Skeletal muscle satellite cell (primary cell): Measurements from ENCODE around the gene REEP2.

Experiments
- H3K27me3 ChIP-seq: 2 replicates; pipeline ENCODE4 v1.7.0; 2013; ENCODE audit warnings: low read length; ENCODE audit not compliant: control insufficient read depth, insufficient read depth
- H3K36me3 ChIP-seq: 2 replicates; pipeline ENCODE4 v1.7.0; 2013; ENCODE audit warnings: mild to moderate bottlenecking, control low read depth, low read length; ENCODE audit not compliant: insufficient read depth
- H3K4me1 ChIP-seq: 2 replicates; pipeline ENCODE4 v1.7.0; 2013; ENCODE audit warnings: low read length; ENCODE audit not compliant: control insufficient read depth, insufficient read depth
- H3K4me2 ChIP-seq: 2 replicates; pipeline ENCODE4 v1.7.0; 2013; ENCODE audit warnings: mild to moderate bottlenecking, low read length
- H3K4me3 ChIP-seq: 2 replicates; pipeline ENCODE4 v1.7.0; 2013; ENCODE audit warnings: low read length
- H3K9ac ChIP-seq: 2 replicates; pipeline ENCODE4 v1.7.0; 2013; ENCODE audit warnings: mild to moderate bottlenecking, low read depth, low read length, moderate library complexity
- H3K9me3 ChIP-seq: replicated peaks from 2 replicates; pipeline ENCODE4 v1.7.0; 2013; ENCODE audit warnings: mild to moderate bottlenecking, control low read depth, low read length

REEP2 gene

GRCh38 chr5:138439477-138440158 is 761 bp downstream of the REEP2 start:
- H3K27me3 ChIP-seq = no peaks in the 10 kb centered on the region
- H3K9ac ChIP-seq = peak overlapping the region; percentile 74
- H3K9me3 ChIP-seq = no peaks in the 10 kb centered on the region
- peak overlapping the region; percentile 75 for H3K4me3 ChIP-seq
- H3K4me2 ChIP-seq = peak overlapping the region; percentile 97
- H3K36me3 ChIP-seq = peaks cover 15% of the 10 kb centered on the region
- H3K4me1 ChIP-seq = peaks cover 15% of the 10 kb centered on the region

- Histone ChIP-seq H3K9me3 (no peaks in the 10 kb centered on the region), H3K4me3 (no peak overlapping the region), H3K9ac (no peak overlapping the region), H3K27me3 (no peaks in the 10 kb centered on the region), H3K36me3 (peaks cover 7% of the 10 kb centered on the region), H3K4me2 (peak overlapping the region; percentile 97), H3K4me1 (peaks cover 15% of the 10 kb centered on the region)
Observed at GRCh38 chr5:138440159-138441073, 1.6 kb downstream of the REEP2 start.

- Histone ChIP-seq H3K4me3 (no peak overlapping the region), H3K9me3 (no peaks in the 10 kb centered on the region), H3K4me2 (no peak overlapping the region), H3K9ac (no peak overlapping the region), H3K36me3 (no peaks in the 10 kb centered on the region), H3K27me3 (no peaks in the 10 kb centered on the region), H3K4me1 (peaks cover 15% of the 10 kb centered on the region)
Observed at GRCh38 chr5:138441221-138441620, 2.4 kb downstream of the REEP2 start.

GRCh38 chr5:138444078-138444773 is 5.4 kb downstream of the REEP2 start:
- H3K36me3 ChIP-seq = no peaks in the 10 kb centered on the region
- peaks cover 9% of the 10 kb centered on the region for H3K4me1 ChIP-seq
- H3K9ac ChIP-seq = no peak overlapping the region
- no peak overlapping the region for H3K4me3 ChIP-seq
- no peaks in the 10 kb centered on the region for H3K9me3 ChIP-seq
- H3K27me3 ChIP-seq = no peaks in the 10 kb centered on the region
- no peak overlapping the region for H3K4me2 ChIP-seq

- H3K4me1 ChIP-seq = peaks cover 8% of the 10 kb centered on the region
- no peak overlapping the region for H3K9ac ChIP-seq
- H3K36me3 ChIP-seq = no peaks in the 10 kb centered on the region
- H3K4me2 ChIP-seq = no peak overlapping the region
- H3K4me3 ChIP-seq = no peak overlapping the region
- H3K9me3 ChIP-seq = no peaks in the 10 kb centered on the region
- H3K27me3 ChIP-seq = no peaks in the 10 kb centered on the region
Observed at GRCh38 chr5:138444774-138445546, 6.1 kb downstream of the REEP2 start.

- H3K9me3 ChIP-seq = no peaks in the 10 kb centered on the region
- H3K4me1 ChIP-seq = peaks cover 11% of the 10 kb centered on the region
- no peak overlapping the region for H3K4me2 ChIP-seq
- H3K36me3 ChIP-seq = no peaks in the 10 kb centered on the region
- H3K9ac ChIP-seq = no peak overlapping the region
- no peaks in the 10 kb centered on the region for H3K27me3 ChIP-seq
- no peak overlapping the region for H3K4me3 ChIP-seq
Observed at GRCh38 chr5:138445547-138446271, 6.9 kb downstream of the REEP2 start.

- H3K4me2 ChIP-seq = no peak overlapping the region
- H3K4me1 ChIP-seq = peaks cover 11% of the 10 kb centered on the region
- H3K36me3 ChIP-seq = no peaks in the 10 kb centered on the region
- no peaks in the 10 kb centered on the region for H3K9me3 ChIP-seq
- no peak overlapping the region for H3K9ac ChIP-seq
- no peak overlapping the region for H3K4me3 ChIP-seq
- H3K27me3 ChIP-seq = no peaks in the 10 kb centered on the region
Observed at GRCh38 chr5:138448070-138448469, 9.2 kb downstream of the REEP2 start.

GRCh38 chr5:138448481-138449398 is 9.9 kb downstream of the REEP2 start:
- H3K4me2 ChIP-seq = no peak overlapping the region
- no peak overlapping the region for H3K9ac ChIP-seq
- no peak overlapping the region for H3K4me3 ChIP-seq
- H3K27me3 ChIP-seq = no peaks in the 10 kb centered on the region
- H3K36me3 ChIP-seq = no peaks in the 10 kb centered on the region
- H3K4me1 ChIP-seq = peaks cover 11% of the 10 kb centered on the region
- no peaks in the 10 kb centered on the region for H3K9me3 ChIP-seq

GRCh38 chr5:138449501-138450239 is 10.8 kb downstream of the REEP2 start:
- no peaks in the 10 kb centered on the region for H3K36me3 ChIP-seq
- H3K4me2 ChIP-seq = peak overlapping the region; percentile 71
- peaks cover 11% of the 10 kb centered on the region for H3K4me1 ChIP-seq
- no peaks in the 10 kb centered on the region for H3K27me3 ChIP-seq
- peak overlapping the region; percentile 58 for H3K9ac ChIP-seq
- peak overlapping the region; percentile 37 for H3K4me3 ChIP-seq
- H3K9me3 ChIP-seq = no peaks in the 10 kb centered on the region
